Glutamatergic neuron (in vitro differentiated cells): ENCODE measurements around the gene EPHA6. TPM values are rescaled to one million over a fixed set of nuclear protein-coding genes. Genes with fewer than 3 reads are reported as not detected.

Source experiments
- DNase-seq: peaks from one replicate; pipeline ENCODE4 v3.0.0; 2022
- H3K27ac Mint-ChIP-seq: one replicate; pipeline ENCODE4 v1.8.0; 2020; ENCODE audit warnings: mild to moderate bottlenecking, mixed read lengths, inconsistent platforms; ENCODE audit not compliant: unreplicated experiment
- H3K27me3 Mint-ChIP-seq: one replicate; pipeline ENCODE4 v1.8.0; 2020; ENCODE audit warnings: mild to moderate bottlenecking, moderate library complexity, mixed read lengths, inconsistent platforms; ENCODE audit not compliant: unreplicated experiment
- H3K36me3 Mint-ChIP-seq: one replicate; pipeline ENCODE4 v1.8.0; 2020; ENCODE audit warnings: mild to moderate bottlenecking, mixed read lengths, inconsistent platforms; ENCODE audit not compliant: unreplicated experiment
- H3K4me1 Mint-ChIP-seq: one replicate; pipeline ENCODE4 v1.8.0; 2020; ENCODE audit warnings: mild to moderate bottlenecking, low read depth, mixed read lengths, inconsistent platforms; ENCODE audit not compliant: unreplicated experiment
- H3K4me3 Mint-ChIP-seq: one replicate; pipeline ENCODE4 v1.8.0; 2020; ENCODE audit warnings: mild to moderate bottlenecking, mixed read lengths, inconsistent platforms; ENCODE audit not compliant: unreplicated experiment
- H3K9me3 Mint-ChIP-seq: one replicate; pipeline ENCODE4 v1.8.0; 2020; ENCODE audit warnings: mild to moderate bottlenecking, moderate library complexity, mixed read lengths, inconsistent platforms; ENCODE audit not compliant: unreplicated experiment
- total RNA-seq: library from RNA; stranded (reverse); fragmentation: NEBNext Ultra II Directional; extraction: Animal tissue kit (Norgen Biotek cat#: 25700); gene quantifications from one replicate; pipeline ENCODE4 v1.2.1, GENCODE V29; 2021; ENCODE audit not compliant: unreplicated experiment
- TF ChIP-seq, protein P1 (sequence below): fragments of 200-600 bp; sonication (generic); IDR thresholded peaks from one replicate; pipeline ENCODE4 v1.5.0; 2021; ENCODE audit not compliant: partially characterized antibody, unreplicated experiment

Gene EPHA6
- total RNA-seq, 1 donor from 2014 or later = 9.0 TPM

DNA sequence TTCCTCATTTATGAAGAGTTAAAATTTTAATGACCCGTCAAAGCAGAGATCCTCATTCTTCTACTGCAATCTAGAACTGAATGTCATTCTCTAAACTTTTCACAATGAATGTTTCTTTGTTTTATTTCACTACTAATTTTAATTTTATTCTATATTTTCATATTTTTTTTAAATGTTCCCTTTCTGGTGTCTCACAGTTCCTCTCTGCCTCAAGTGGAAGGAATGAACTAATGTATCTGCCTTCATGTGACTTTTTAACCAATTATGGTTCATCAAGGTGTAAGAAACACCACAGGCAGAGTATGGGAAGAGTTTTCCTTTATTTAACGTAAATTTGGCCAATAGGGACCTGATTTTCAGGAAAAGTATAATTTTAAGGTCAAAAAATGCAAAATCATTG, 441.7 kb downstream of the EPHA6 start:
- no peak overlapping the region for H3K4me3 Mint-ChIP-seq
- no peak for DNase-seq
- H3K4me1 Mint-ChIP-seq = no peaks in the 10 kb centered on the region
- no peak overlapping the region for H3K27ac Mint-ChIP-seq
- H3K27me3 Mint-ChIP-seq = no peaks in the 10 kb centered on the region
- TF ChIP-seq, protein P1, sequence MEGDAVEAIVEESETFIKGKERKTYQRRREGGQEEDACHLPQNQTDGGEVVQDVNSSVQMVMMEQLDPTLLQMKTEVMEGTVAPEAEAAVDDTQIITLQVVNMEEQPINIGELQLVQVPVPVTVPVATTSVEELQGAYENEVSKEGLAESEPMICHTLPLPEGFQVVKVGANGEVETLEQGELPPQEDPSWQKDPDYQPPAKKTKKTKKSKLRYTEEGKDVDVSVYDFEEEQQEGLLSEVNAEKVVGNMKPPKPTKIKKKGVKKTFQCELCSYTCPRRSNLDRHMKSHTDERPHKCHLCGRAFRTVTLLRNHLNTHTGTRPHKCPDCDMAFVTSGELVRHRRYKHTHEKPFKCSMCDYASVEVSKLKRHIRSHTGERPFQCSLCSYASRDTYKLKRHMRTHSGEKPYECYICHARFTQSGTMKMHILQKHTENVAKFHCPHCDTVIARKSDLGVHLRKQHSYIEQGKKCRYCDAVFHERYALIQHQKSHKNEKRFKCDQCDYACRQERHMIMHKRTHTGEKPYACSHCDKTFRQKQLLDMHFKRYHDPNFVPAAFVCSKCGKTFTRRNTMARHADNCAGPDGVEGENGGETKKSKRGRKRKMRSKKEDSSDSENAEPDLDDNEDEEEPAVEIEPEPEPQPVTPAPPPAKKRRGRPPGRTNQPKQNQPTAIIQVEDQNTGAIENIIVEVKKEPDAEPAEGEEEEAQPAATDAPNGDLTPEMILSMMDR = no peak
- no peaks in the 10 kb centered on the region for H3K36me3 Mint-ChIP-seq
- peaks cover 3% of the 10 kb centered on the region for H3K9me3 Mint-ChIP-seq

DNA sequence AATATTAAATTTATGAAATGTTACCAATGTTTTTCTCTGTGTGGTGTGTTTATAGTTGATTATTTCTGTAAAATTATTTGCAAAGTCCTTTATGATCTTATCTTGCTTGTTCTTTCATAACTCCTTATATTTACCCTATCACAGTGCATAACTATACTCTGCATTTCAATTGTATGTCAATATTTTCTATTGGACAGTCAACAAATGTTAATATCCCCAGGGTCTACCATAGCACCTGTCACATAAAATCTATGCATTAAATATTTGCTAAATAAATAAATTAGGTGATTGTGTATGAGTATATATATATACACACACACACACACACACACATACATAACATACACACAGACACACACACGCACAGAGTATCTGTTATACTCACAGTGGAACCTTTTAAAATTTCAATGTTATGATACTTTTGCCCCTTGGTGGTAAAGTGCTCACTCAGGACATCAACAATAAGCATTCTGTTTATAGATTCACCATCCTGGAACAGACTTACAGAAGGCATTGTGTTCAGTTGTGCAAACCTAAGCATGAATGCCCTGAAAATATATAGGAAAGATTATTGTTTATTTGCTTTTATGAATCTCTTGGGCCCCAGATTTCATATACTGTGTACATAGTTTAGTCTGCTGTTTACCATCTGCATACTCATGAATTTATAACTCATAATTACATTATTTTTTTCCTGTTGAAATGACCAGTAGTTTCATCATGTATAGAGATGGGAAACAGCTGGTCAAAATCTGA, 443.7 kb downstream of the EPHA6 start:
- no peak overlapping the region for H3K4me3 Mint-ChIP-seq
- no peaks in the 10 kb centered on the region for H3K9me3 Mint-ChIP-seq
- H3K4me1 Mint-ChIP-seq = no peaks in the 10 kb centered on the region
- TF ChIP-seq, protein P1 = no peak
- H3K27ac Mint-ChIP-seq = no peak overlapping the region
- H3K27me3 Mint-ChIP-seq = no peaks in the 10 kb centered on the region
- H3K36me3 Mint-ChIP-seq = no peaks in the 10 kb centered on the region
- DNase-seq = no peak

DNA sequence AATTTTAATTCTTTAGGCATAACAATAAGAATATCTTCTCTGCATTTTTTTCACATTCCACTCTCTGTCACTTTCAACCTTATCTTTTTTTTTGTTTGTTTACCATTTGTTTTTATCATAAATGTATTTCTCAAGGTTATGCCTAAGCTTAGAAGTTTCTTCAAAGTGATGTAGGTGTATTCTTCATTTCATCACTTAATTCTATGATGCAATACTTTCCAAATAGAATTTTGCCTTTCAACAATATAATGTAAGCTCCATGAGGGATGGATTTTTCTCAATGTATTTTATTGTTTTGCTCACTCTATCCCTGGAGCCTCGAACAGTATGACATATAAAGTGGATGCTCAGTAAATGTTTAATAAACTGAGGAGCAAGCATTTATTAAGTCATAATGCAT, 444.9 kb downstream of the EPHA6 start:
- H3K4me1 Mint-ChIP-seq = no peaks in the 10 kb centered on the region
- no peak overlapping the region for H3K4me3 Mint-ChIP-seq
- peaks cover 2% of the 10 kb centered on the region for H3K9me3 Mint-ChIP-seq
- DNase-seq = no peak
- H3K36me3 Mint-ChIP-seq = no peaks in the 10 kb centered on the region
- peaks cover 2% of the 10 kb centered on the region for H3K27me3 Mint-ChIP-seq
- TF ChIP-seq, protein P1 = no peak
- H3K27ac Mint-ChIP-seq = no peak overlapping the region

DNA sequence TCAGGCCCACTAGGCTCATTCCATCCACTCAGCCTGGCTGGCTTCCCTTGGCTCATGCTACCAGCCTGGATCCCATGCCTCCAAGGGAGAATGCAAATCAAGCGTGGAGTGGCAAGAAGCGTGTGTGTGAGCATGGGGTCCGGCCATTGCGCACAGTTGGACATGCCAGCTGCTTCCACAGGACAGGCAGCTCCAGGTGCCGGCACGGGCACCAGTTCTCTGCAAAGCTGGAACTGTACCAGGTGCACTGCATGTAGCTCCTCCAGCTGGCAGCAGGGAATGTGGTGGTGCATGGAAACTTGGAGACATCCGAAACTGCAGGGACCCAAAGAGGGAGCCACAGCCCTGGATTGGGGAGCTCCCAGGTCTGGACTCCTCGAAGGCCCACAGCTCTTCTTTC, 449.8 kb downstream of the EPHA6 start:
- Mint-ChIP-seq H3K27me3 (peaks cover 2% of the 10 kb centered on the region), H3K27ac (no peak overlapping the region), H3K9me3 (peaks cover 2% of the 10 kb centered on the region), H3K4me3 (no peak overlapping the region), H3K36me3 (no peaks in the 10 kb centered on the region), H3K4me1 (no peaks in the 10 kb centered on the region)
- DNase-seq = no peak
- TF ChIP-seq, protein P1 = no peak

DNA sequence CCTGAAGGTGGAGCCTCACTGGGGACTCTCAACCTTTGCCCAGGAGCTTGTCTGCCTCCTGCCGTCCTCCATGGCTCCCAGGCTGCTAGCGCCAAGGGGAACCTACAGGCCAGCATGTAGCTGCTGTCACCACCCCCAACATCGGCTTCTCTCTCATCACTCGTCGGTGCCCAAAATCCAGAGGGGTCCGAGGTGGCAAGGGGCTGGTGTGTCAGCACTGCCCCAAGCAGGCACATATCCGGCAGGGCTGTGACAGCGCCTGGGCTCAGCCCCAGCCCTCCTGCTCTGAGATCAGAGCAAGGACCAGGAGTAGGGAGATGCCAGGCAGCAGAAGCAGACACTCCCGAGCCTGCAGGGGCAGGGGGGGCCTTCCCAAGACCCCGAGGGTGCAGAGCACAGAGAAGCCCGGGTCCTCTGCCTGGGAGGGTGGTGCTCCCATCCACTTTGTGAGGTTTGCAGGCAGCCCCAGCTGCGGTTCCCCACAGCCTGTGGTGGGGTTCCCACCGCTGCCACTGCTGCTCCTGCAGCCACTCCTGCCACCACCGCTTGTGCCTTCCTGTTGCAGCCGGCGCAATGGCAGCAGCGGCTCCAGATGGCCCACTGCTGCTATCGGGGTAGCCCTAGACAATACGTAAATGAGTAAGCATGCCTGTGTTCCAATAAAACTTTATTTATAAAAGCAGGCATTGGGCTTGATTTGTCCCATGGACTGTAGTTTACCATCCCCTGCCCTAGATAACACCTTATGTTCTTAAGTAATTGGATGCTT, 451.0 kb downstream of the EPHA6 start:
- Mint-ChIP-seq H3K9me3 (peaks cover 2% of the 10 kb centered on the region), H3K4me1 (no peaks in the 10 kb centered on the region), H3K27me3 (peaks cover 2% of the 10 kb centered on the region), H3K27ac (no peak overlapping the region), H3K36me3 (no peaks in the 10 kb centered on the region), H3K4me3 (no peak overlapping the region)
- TF ChIP-seq, protein P1 = no peak
- no peak for DNase-seq
